Left lung (tissue), 10 donors: ENCODE measurements around the gene YY1. TPM values are rescaled to one million over a fixed set of nuclear protein-coding genes. Genes with fewer than 3 reads are reported as not detected.

ENCODE experiments used
- ATAC-seq: fragments of 200-7000 bp; cut with Tn5 transposase; one replicate; pipeline ENCODE4 v1.9.1; 2020; ENCODE audit warnings: moderate library complexity
- DNase-seq, 4 donors: peaks; one replicate each; pipeline ENCODE4 v3.0.0-alpha.2; 2013 to 2020
- H3K27ac ChIP-seq, 2 donors: fragments of 200-600 bp; sonication (generic) in 1 of 2; one replicate each; pipeline versions ENCODE4 v1.5.0 to v1.8.0; 2020 to 2021
- H3K27me3 ChIP-seq, 2 donors: fragments of 200-600 bp; sonication (generic) in 1 of 2; one replicate each; pipeline versions ENCODE4 v1.5.0 to v1.8.0; 2020 to 2021
- H3K36me3 ChIP-seq, 2 donors: fragments of 200-600 bp; sonication (generic) in 1 of 2; one replicate each; pipeline versions ENCODE4 v1.5.0 to v1.8.0; 2020 to 2021
- H3K4me1 ChIP-seq, 2 donors: fragments of 200-600 bp; one replicate each; pipeline ENCODE4 v1.8.0; 2021
- H3K4me3 ChIP-seq, 2 donors: fragments of 200-600 bp; sonication (generic) in 1 of 2; one replicate each; pipeline versions ENCODE4 v1.5.0 to v1.8.0; 2020 to 2021; ENCODE audit warnings: mild to moderate bottlenecking in 1 of 2
- H3K9me3 ChIP-seq, 2 donors: fragments of 200-600 bp; sonication (generic) in 1 of 2; one replicate each; pipeline versions ENCODE4 v1.5.0 to v1.8.0; 2020 to 2021
- intact Hi-C, 2 donors: fragments of 100-400 bp; cut with DNase I; formaldehyde crosslinking; loops; one replicate each; pipeline versions ENCODE4 v1.11.2 to v1.14.2; 2022
- polyA plus RNA-seq, 6 donors: library from polyadenylated mRNA; unstranded; fragments of 120-200 nt; gene quantifications; one replicate each; pipeline ENCODE4 v1.2.1, GENCODE V29; 2013; ENCODE audit not compliant: insufficient read length in 6 of 6
- total RNA-seq, 2 donors: library from RNA; stranded (reverse); fragmentation: NEBNext Ultra II Directional; extraction: Animal tissue kit (Norgen Biotek cat#: 25700); gene quantifications; one replicate each; pipeline ENCODE4 v1.2.1, GENCODE V29; 2021
- TF ChIP-seq, protein P1 (sequence below), 2 donors: fragments of 200-600 bp; sonication (generic) in 1 of 2; IDR thresholded peaks; one replicate each; pipeline versions ENCODE4 v1.5.0 to v1.8.0; 2021; ENCODE audit warnings: antibody characterized with exemption in 2 of 2
- donor health status: DM: no; HTN: yes; CAD: no.
- donor health status: DM: no; HTN: no; CAD: no.

The YY1 gene
- total and polyA plus RNA-seq, 8 donors = 57.4 to 129 (median 119) TPM

DNA sequence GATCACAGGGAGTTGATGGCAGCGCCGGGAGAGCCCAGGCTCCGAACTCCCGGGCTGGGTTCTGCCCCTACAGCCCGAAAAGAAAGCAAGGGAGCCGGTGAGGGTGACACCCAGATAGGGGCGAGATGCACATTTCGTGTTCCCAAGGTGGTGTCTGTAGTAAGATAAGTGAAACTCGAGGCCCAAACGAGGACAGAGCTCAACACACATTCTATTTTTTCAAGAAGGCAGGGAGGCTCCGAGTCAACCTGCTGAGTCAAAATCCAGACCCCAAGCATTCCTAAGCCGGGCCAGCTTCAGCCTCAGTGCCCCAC lies 24.2 kb upstream of the YY1 start:
- intact Hi-C loops = no loop called here
- H3K4me3 ChIP-seq = peak overlapping the region; percentile 66 to 80
- TF ChIP-seq, protein P1, sequence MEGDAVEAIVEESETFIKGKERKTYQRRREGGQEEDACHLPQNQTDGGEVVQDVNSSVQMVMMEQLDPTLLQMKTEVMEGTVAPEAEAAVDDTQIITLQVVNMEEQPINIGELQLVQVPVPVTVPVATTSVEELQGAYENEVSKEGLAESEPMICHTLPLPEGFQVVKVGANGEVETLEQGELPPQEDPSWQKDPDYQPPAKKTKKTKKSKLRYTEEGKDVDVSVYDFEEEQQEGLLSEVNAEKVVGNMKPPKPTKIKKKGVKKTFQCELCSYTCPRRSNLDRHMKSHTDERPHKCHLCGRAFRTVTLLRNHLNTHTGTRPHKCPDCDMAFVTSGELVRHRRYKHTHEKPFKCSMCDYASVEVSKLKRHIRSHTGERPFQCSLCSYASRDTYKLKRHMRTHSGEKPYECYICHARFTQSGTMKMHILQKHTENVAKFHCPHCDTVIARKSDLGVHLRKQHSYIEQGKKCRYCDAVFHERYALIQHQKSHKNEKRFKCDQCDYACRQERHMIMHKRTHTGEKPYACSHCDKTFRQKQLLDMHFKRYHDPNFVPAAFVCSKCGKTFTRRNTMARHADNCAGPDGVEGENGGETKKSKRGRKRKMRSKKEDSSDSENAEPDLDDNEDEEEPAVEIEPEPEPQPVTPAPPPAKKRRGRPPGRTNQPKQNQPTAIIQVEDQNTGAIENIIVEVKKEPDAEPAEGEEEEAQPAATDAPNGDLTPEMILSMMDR (IDR thresholded peaks at IDR 0.05) = no peak
- H3K27ac ChIP-seq = peak overlapping the region; percentile 94 to 99
- H3K4me1 ChIP-seq = peaks cover 3 to 21% of the 10 kb centered on the region in 2 donors
- ATAC-seq (no peak), DNase-seq (no peak)
- H3K9me3 ChIP-seq = no peaks in the 10 kb centered on the region
- H3K27me3 ChIP-seq = no peaks in the 10 kb centered on the region
- no peaks in the 10 kb centered on the region for H3K36me3 ChIP-seq

- TF ChIP-seq, protein P1 (IDR thresholded peaks at IDR 0.05) = no peak
- Histone ChIP-seq H3K27me3 (no peaks in the 10 kb centered on the region), H3K4me3 (no peak overlapping the region), H3K27ac (peak overlapping the region in 1 of 2 donors; percentile 99), H3K9me3 (no peaks in the 10 kb centered on the region), H3K36me3 (no peaks in the 10 kb centered on the region), H3K4me1 (peaks cover 3 to 21% of the 10 kb centered on the region in 2 donors)
- no peak for ATAC-seq
- intact Hi-C loops = no loop called here
- peak in 1 of 4 donors; percentile 29 for DNase-seq
Measured at GRCh38 chr14:100215330-100215885, 23.5 kb upstream of the YY1 start.

GRCh38 chr14:100219126-100219785 lies 19.7 kb upstream of the YY1 start:
- DNase-seq (peak in 1 of 4 donors; percentile 5), ATAC-seq (no peak)
- H3K4me1 ChIP-seq = peaks cover 3 to 44% of the 10 kb centered on the region in 2 donors
- no peaks in the 10 kb centered on the region for H3K9me3 ChIP-seq
- no peaks in the 10 kb centered on the region for H3K27me3 ChIP-seq
- H3K27ac ChIP-seq = no peak overlapping the region
- intact Hi-C loops = no loop called here
- TF ChIP-seq, protein P1 (IDR thresholded peaks at IDR 0.05) = no peak
- H3K4me3 ChIP-seq = no peak overlapping the region
- no peaks in the 10 kb centered on the region for H3K36me3 ChIP-seq

DNA sequence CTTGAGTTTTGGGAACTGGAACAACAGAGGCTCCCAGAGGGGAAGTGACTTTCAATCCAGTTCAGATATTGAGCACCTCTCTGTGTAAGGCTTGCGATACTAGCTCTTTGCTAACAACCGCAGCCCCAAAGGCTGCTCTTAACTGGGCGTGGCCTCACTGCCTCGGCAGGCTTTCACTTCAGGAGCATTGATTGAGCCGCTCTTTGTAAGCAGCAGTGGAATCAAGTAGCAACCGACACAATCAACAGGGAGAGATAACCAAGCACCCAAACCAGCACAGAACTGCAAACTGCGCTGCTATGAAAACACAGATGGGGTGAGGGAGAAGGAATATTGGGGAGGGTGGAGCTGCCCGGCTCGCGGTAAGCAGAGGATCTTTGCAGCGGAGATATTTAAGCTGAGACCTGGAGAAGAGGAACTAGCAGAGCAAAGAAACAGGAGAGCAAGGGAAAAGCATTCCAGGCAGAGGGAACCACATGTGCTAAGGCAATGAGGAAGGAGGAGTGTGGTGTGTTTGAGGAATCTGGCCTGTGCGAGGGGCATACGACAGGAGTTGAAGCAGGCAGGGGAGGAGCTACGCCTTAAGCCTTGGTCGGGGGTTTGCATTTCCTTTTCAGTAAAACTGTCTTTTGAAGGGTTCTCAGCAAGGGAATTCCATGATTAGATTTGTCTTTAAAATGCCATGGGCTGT lies 17.3 kb upstream of the YY1 start:
- Histone ChIP-seq H3K36me3 (no peaks in the 10 kb centered on the region), H3K9me3 (no peaks in the 10 kb centered on the region), H3K27ac (peak overlapping the region; percentile 68 to 89), H3K27me3 (no peaks in the 10 kb centered on the region), H3K4me1 (peaks cover 0 to 44% of the 10 kb centered on the region in 2 donors), H3K4me3 (peak overlapping the region; percentile 34 to 44)
- TF ChIP-seq, protein P1 (IDR thresholded peaks at IDR 0.05) = no peak
- peak; percentile 92 for ATAC-seq
- DNase-seq = peak; percentile 51 to 84 (median 63)
- intact Hi-C loops = no loop called here
